GM23338 (cell line): Measurements from ENCODE around the gene PFKP. TPM values are rescaled to one million over a fixed set of nuclear protein-coding genes. Genes with fewer than 3 reads are reported as not detected.

ENCODE experiments used
- ATAC-seq: fragments of 200-7000 bp; cut with Tn5 transposase; 3 replicates; pipeline ENCODE4 v1.9.1; 2020
- DNase-seq: peaks from one replicate; pipeline ENCODE4 v3.0.0-alpha.2; 2015; ENCODE audit warnings: low spot score
- H2AFZ ChIP-seq: fragments of 200-600 bp; sonication (generic); 2 replicates; pipeline ENCODE4 v1.8.0; 2016; ENCODE audit warnings: antibody characterized with exemption, mild to moderate bottlenecking, moderate library complexity
- H3F3A ChIP-seq: fragments of 200-600 bp; sonication (generic); replicated peaks from 2 replicates; pipeline ENCODE4 v1.8.0; 2017; ENCODE audit warnings: antibody characterized with exemption, mixed run types, low read depth
- H3K27ac ChIP-seq: fragments of 200-600 bp; sonication (generic); 2 replicates; pipeline ENCODE4 v1.6.1; 2016; ENCODE audit warnings: low read depth
- H3K27me3 ChIP-seq: fragments of 200-600 bp; sonication (generic); 2 replicates; pipeline ENCODE4 v1.8.0; 2016; ENCODE audit warnings: mild to moderate bottlenecking, mixed run types, moderate library complexity; ENCODE audit not compliant: insufficient read depth
- H3K36me3 ChIP-seq: fragments of 200-600 bp; sonication (generic); 2 replicates; pipeline ENCODE4 v1.8.0; 2016; ENCODE audit warnings: mild to moderate bottlenecking; ENCODE audit not compliant: insufficient read depth
- H3K4me1 ChIP-seq: fragments of 200-600 bp; sonication (generic); 2 replicates; pipeline ENCODE4 v1.8.0; 2016; ENCODE audit warnings: mild to moderate bottlenecking, moderate library complexity; ENCODE audit not compliant: insufficient read depth
- H3K4me2 ChIP-seq: fragments of 200-600 bp; sonication (generic); 2 replicates; pipeline ENCODE4 v1.7.1; 2017; ENCODE audit warnings: mixed run types
- H3K4me3 ChIP-seq: fragments of 200-600 bp; sonication (generic); 2 replicates; pipeline ENCODE4 v1.6.1; 2016; ENCODE audit warnings: mixed run types
- H3K79me2 ChIP-seq: fragments of 200-600 bp; sonication (generic); replicated peaks from 2 replicates; pipeline ENCODE4 v1.8.0; 2017; ENCODE audit warnings: mild to moderate bottlenecking; ENCODE audit not compliant: insufficient read depth
- H3K9me2 ChIP-seq: fragments of 200-600 bp; sonication (generic); 2 replicates; pipeline ENCODE4 v1.8.0; 2017; ENCODE audit not compliant: insufficient read depth
- H4K20me1 ChIP-seq: fragments of 200-600 bp; sonication (generic); replicated peaks from 2 replicates; pipeline ENCODE4 v1.8.0; 2017; ENCODE audit warnings: mild to moderate bottlenecking; ENCODE audit not compliant: insufficient read depth
- H3K27ac Mint-ChIP-seq: 2 replicates; pipeline ENCODE4 v1.8.0; 2020; ENCODE audit warnings: inconsistent platforms, mild to moderate bottlenecking, moderate library complexity, mixed read lengths
- H3K27me3 Mint-ChIP-seq: 3 replicates; pipeline ENCODE4 v1.8.0; 2022; ENCODE audit warnings: low read depth, mild to moderate bottlenecking, moderate library complexity, mixed read lengths, inconsistent platforms; ENCODE audit not compliant: insufficient read depth, poor library complexity
- H3K36me3 Mint-ChIP-seq: 3 replicates; pipeline ENCODE4 v1.8.0; 2021; ENCODE audit warnings: low read depth, mild to moderate bottlenecking, inconsistent platforms, moderate library complexity, mixed read lengths
- H3K4me1 Mint-ChIP-seq: 3 replicates; pipeline ENCODE4 v1.8.0; 2020; ENCODE audit warnings: mild to moderate bottlenecking, inconsistent platforms, mixed read lengths
- H3K4me3 Mint-ChIP-seq: 3 replicates; pipeline ENCODE4 v1.8.0; 2021; ENCODE audit warnings: moderate library complexity, mild to moderate bottlenecking, inconsistent platforms, mixed read lengths
- H3K9me3 Mint-ChIP-seq: 3 replicates; pipeline ENCODE4 v1.8.0; 2020; ENCODE audit warnings: moderate library complexity, mild to moderate bottlenecking, inconsistent platforms, mixed read lengths
- CTCF ChIP-seq, 2 experiments: fragments of 200-600 bp in 1 of 2; sonication (generic) in 1 of 2; conservative IDR thresholded peaks; 2 replicates each; pipeline versions ENCODE4 v1.5.1 to v1.6.1; 2016 to 2017; ENCODE audit warnings: antibody characterized with exemption in 2 of 2, low read depth in 2 of 2, mild to moderate bottlenecking in 2 of 2, moderate library complexity in 1 of 2
- ETS1 ChIP-seq: IDR thresholded peaks from 2 replicates; pipeline ENCODE4 v1.6.1; 2016; ENCODE audit warnings: antibody characterized with exemption
- EZH2 ChIP-seq: fragments of 200-600 bp; sonication (generic); IDR thresholded peaks from one replicate; pipeline ENCODE4 v1.8.0; 2017; ENCODE audit warnings: antibody characterized with exemption, mild to moderate bottlenecking, low read depth; ENCODE audit not compliant: unreplicated experiment
- NANOG ChIP-seq: IDR thresholded peaks from 2 replicates; pipeline ENCODE4 v1.6.1; 2016; ENCODE audit warnings: antibody characterized with exemption, borderline replicate concordance
- POLR2AphosphoS5 ChIP-seq: IDR thresholded peaks from 2 replicates; pipeline ENCODE4 v1.6.1; 2016; ENCODE audit warnings: antibody characterized with exemption, low read depth
- REST ChIP-seq: IDR thresholded peaks from one replicate; pipeline ENCODE4 v1.6.1; 2018; ENCODE audit warnings: antibody characterized with exemption; ENCODE audit not compliant: unreplicated experiment
- STAT1 ChIP-seq: IDR thresholded peaks from one replicate; pipeline ENCODE4 v1.6.1; 2016; ENCODE audit warnings: antibody characterized with exemption; ENCODE audit not compliant: unreplicated experiment
- ZNF114 ChIP-seq: fragments of 250-450 bp; sonication (Bioruptor Pico); IDR thresholded peaks from 2 replicates; pipeline ENCODE4 v1.5.0; 2020; ENCODE audit warnings: mild to moderate bottlenecking, moderate library complexity
- ZNF331 ChIP-seq: fragments of 250-450 bp; sonication (Bioruptor Pico); IDR thresholded peaks from 2 replicates; pipeline ENCODE4 v1.5.0; 2020; ENCODE audit warnings: low read depth, mild to moderate bottlenecking, moderate library complexity
- polyA plus RNA-seq: library from polyadenylated mRNA; unstranded; fragments of >200 nt; fragmentation: Nextera tagmentation; extraction: Ambion mirVana; gene quantifications from 2 replicates; pipeline ENCODE4 v1.2.1, GENCODE V29; 2016
- total RNA-seq: library from RNA; depleted of rRNA; stranded (reverse); fragments of >200 nt; shearing (Covaris generic); gene quantifications from 2 replicates; pipeline ENCODE4 v1.2.3, GENCODE V29; 2014

The PFKP gene
- total and polyA plus RNA-seq, 2 experiments from 2014 or later = 56.3 to 120 TPM

GRCh38 chr10:3103646-3104045 lies 36.3 kb downstream of the PFKP start:
- no peaks in the 10 kb centered on the region; the same call in 2 of the 3 replicates for H3K9me3 Mint-ChIP-seq
- Histone ChIP-seq H3K27ac (no peak overlapping the region), H3K4me1 (no peaks in the 10 kb centered on the region), H4K20me1 (peaks cover 18% of the 10 kb centered on the region), H3F3A (no peaks in the 10 kb centered on the region), H3K9me2 (no peaks in the 10 kb centered on the region), H3K79me2 (peaks cover 15% of the 10 kb centered on the region), H3K27me3 (no peaks in the 10 kb centered on the region), H3K36me3 (peaks cover 14% of the 10 kb centered on the region; the same call in 1 of the 2 replicates), H2AFZ (no peak overlapping the region), H3K4me3 (no peak overlapping the region), H3K4me2 (no peak overlapping the region)
- ATAC-seq (no peak), DNase-seq (no peak)
- peaks cover 83% of the 10 kb centered on the region for H3K36me3 Mint-ChIP-seq
- H3K4me3 Mint-ChIP-seq = no peak overlapping the region
- H3K27me3 Mint-ChIP-seq = peaks cover 7% of the 10 kb centered on the region
- TF ChIP-seq ZNF331 (CRISPR knock-in tag) = no peak
- no peak for TF ChIP-seq ZNF114 (CRISPR knock-in tag)
- H3K27ac Mint-ChIP-seq = no peak overlapping the region
- H3K4me1 Mint-ChIP-seq = peaks cover 4% of the 10 kb centered on the region

- Histone ChIP-seq H2AFZ (no peak overlapping the region), H3K27me3 (no peaks in the 10 kb centered on the region), H3F3A (no peaks in the 10 kb centered on the region), H3K4me1 (no peaks in the 10 kb centered on the region), H3K27ac (no peak overlapping the region), H3K4me2 (no peak overlapping the region), H3K9me2 (no peaks in the 10 kb centered on the region), H3K4me3 (no peak overlapping the region), H3K36me3 (peaks cover 9% of the 10 kb centered on the region; the same call in 1 of the 2 replicates), H3K79me2 (peaks cover 8% of the 10 kb centered on the region), H4K20me1 (peaks cover 18% of the 10 kb centered on the region)
- ATAC-seq (no peak), DNase-seq (no peak)
- Mint-ChIP-seq H3K9me3 (no peaks in the 10 kb centered on the region; the same call in 2 of the 3 replicates), H3K4me3 (no peak overlapping the region), H3K4me1 (peaks cover 4% of the 10 kb centered on the region), H3K36me3 (peaks cover 84% of the 10 kb centered on the region), H3K27ac (no peak overlapping the region; the same call in 1 of the 2 replicates), H3K27me3 (peaks cover 8% of the 10 kb centered on the region)
- no peak for TF ChIP-seq ZNF114 (CRISPR knock-in tag)
- no peak for TF ChIP-seq EZH2
- no peak for TF ChIP-seq ETS1
- no peak for TF ChIP-seq POLR2AphosphoS5
- TF ChIP-seq STAT1 = no peak
- TF ChIP-seq CTCF (conservative IDR thresholded peaks at IDR 0.05; ENCODE audit: low read depth in 2 of 2) = no peak
- no peak for TF ChIP-seq NANOG
- TF ChIP-seq ZNF331 (CRISPR knock-in tag) = no peak
- no peak for TF ChIP-seq REST
Observed at GRCh38 chr10:3104251-3104918, 37.0 kb downstream of the PFKP start.
